NCI-H82 treated with DMSO at 0.1 percent for 48 hours (cell line): ENCODE results near the gene KAZN.

Experiments used
- DNase-seq: peaks from one replicate; lab custom pipeline; 2025; ENCODE audit not compliant: unreplicated experiment; lab: John Stamatoyannopoulos, UW

The KAZN gene

DNA sequence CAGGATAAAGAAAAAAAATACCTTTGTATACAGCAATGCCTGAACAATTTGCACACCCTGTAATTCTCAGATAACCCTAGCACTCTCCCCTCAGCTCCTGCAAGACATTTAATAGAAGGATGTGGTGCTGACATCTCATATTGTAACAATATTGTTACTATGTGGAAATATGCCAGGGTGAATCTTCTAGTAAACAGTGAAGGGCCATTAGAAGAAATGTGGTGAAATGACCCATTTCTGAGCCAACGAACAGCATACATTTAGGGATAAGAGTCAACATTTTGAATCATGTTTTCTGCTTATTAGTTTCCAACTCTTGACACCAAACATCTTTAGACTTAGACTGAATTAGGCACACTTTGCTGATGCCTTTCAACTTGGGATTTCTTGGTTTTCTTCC is 188.2 kb downstream of the KAZN start:
- DNase-seq, result no peak

DNA sequence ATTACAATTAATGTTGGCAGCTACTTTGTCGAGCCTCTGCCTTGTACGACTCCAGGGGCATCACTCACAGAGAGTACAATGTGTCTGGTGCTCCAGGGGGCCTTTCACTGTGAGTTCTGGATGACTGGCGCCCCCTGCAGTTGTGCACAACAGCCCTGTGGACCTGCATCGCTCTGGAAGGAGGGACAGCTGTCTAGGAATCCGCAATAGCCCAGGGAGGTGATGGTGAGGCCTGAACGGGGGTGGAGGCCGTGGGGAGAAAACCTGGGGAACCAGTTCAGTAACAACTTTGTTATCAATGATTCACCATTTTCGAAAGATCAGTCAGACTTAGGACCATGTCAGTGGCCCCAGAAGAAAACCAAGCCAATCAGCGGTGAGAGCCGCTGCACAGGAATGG is 189.1 kb downstream of the KAZN start:
- DNase-seq, result no peak

DNA sequence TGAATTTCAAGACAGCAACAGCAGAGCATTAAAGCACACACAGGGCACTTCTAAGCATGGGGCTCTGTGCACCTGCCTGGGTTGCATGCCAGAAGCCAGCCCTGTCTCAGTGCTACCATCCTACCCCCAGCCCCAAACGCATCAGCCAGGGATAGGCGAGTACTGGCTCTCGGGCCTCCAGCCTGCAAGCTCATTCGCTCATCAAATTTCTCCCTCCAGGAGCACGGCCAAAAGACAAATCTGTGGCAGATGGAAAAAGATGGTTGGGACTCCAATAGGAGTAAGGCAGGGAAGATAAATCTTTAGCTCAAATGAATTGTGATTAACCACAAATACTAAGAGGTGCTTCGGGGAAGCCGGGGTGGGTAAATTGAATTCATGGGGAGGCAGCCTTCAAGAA is 189.6 kb downstream of the KAZN start:
- no peak for DNase-seq

DNA sequence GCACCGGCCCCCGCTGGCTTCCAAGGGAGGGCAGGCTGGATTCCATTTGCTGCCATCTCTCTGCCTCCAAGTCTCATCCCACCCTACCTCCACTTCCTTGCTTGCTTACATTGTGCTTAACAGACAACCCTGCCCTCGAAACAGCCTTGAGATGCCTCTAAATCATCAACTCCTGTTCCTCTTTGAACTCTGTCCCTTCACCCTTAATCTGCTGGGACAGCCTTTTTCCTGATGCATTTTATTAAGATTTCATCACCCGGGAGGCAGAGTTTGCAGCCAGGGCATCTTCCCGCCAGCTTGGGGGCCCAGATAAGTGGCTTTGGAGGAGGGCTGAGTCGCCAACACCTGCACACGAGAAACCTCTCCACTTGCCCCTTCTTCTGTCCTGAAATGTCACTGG is 192.5 kb downstream of the KAZN start:
- no peak for DNase-seq

DNA sequence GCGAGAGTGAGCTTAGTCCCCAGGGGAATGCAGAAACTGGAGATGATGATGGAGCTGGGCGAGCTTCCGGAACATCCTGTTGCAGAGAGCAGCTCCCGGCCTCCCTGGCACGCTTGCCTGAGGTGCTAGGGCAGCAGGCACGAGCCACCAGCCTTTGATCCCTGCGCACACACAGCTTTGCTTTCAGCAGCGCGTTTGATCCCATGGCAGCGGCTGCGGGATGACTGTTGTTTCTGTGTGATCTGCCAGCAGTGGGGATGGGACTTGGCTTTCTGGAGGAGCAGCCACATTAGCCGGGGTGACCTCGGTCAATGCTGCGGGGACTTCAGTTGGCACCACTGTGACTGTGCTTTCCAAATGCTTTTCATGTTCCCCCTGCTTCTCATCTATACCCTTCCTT is 193.2 kb downstream of the KAZN start:
- DNase-seq, result no peak

DNA sequence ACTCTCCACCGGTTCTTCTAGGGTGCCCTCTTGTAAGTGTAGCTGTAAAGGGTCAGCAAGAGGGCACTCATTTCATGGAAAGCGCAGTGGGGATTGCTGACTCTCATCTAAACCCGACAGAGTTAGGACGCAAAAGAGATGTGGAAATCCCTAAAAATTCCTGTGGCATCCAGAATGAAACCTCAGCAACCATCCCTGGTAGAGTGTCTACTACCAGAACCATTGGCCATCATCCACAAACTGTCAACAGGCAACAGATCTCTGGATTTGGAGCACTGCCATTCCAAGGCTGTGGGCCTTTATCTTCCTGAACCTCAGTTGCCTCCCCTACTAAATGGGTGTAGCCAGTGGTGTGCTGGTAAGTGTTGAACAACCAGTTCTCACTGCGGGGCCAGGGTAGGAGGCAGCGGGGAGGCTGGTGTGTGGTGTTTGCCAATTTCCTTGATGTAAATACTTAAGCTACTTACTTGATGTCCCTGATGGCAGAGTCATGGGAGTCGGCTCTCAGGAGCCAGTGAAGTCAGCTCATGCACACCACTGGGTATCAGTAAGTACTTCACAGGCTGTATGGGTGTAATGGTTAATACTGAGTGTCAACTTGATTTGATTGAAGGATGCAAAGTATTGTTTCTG is 195.8 kb downstream of the KAZN start:
- DNase-seq, result no peak

DNA sequence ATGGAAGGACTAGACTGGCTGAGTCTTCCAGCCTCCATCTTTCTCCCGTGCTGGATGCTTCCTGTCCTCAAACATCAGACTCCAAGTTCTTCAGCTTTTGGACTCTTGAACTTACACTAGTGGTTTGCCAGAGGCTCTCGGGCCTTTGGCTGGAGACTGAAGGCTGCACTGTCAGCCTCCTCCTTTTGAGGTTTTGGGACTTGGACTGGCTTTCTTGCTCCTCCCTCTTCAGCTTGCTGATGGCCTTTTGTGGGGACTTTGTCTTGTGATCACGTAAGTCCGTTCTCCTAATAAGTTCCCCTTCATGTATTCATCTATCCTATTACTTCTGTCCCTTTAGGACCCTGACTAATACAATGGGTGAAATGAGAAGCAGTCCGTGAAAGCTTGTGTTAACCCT is 196.4 kb downstream of the KAZN start:
- DNase-seq, result no peak

DNA sequence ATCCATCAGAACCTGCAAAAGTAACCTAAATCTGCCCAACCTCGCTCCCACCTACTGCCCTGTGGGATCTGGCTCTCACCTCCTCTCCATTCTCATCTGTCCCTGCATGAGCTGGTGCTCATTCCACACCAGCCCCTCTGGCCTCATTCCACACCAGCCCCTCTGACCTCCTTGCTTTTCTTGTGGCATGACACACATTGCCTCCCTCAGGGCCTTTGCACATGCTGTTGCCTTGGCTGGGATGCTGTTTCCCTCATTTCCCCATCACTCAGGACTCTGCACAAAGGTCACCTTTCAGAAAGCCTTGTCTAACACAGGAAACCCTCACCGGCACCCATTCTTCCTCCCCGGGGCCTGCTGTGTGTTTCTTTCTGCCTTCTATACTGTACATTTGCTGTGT is 197.1 kb downstream of the KAZN start:
- DNase-seq, result no peak

DNA sequence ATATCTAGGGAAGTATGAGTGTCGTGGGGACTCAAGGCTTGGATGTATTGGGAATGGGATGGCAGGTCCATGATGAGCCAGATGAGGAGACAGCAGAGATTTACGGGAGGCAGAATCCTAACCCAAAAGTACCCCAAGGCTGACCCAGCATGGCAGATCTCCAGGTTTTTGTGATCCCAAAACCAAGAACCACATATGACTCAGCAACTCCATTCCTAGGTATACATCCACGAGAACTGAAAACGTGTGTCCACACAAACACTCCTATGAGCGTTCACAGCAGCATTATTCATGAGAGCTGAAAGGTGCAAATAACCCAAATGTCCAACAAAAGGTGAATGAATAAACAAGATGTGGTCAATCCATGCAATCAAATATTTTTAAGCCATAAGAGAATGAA is 201.5 kb downstream of the KAZN start:
- no peak for DNase-seq

DNA sequence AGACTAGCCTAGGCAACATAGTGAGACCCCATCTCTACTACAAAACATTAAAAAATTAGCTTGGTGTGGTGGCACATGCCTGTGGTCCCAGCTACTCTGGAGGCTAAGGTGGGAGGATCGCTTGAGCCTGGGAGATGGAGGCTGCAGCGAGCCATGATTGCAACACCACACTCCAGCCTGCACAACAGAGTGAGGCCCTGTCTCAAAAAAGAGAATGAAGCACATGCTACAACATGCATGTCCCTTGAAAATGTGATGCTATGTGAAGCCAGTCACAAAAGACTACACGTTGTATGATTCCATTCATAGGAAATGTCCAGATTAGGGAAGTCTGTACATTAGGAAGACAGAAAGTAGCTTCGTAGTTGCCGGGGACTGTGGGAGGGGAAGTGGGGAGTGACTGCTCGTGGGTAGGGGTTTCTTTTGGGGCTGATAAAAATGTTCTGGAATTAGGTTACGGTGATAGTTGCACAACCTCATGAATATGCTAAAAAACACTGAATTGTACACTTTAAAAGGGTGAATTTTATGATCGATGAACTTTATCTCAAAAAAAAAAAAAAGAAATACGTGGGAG is 202.1 kb downstream of the KAZN start:
- no peak for DNase-seq

DNA sequence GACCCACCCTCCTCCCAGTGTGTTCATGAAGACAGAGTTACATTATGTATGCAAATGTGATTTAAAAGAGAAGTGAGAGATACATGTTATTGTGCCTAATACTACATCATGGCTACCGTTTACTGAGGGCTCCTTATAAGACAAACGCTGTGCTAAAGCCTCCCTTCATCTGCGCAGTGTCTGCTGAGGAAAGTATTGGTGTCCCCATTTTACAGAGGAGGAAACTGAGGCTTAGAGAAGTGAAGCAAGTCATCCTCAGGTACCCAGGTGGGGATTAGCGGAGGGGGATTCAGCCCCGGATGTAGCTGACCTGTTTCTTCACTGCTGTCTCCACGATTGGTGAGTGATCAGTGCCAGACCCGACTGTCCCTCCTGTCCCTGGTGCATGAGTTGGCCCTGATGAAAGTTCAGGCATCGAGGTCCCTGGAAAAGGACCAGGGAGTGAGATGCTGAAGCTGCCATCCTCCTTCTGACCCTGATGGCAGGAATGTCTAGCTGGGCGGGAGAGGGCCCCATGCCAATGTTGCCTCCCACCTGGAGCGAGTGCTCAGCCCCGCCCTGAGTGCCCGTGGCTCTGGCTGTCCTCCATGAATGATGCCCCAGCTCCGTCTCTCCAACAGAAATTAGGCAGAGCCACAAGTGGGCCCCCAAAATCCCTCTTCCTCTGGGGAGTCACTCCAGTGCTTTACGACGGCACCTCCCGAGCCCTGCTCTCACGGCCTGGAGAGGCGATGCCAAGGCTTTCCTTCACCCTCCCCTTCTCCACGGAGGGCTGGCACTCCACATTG is 204.7 kb downstream of the KAZN start:
- no peak for DNase-seq

DNA sequence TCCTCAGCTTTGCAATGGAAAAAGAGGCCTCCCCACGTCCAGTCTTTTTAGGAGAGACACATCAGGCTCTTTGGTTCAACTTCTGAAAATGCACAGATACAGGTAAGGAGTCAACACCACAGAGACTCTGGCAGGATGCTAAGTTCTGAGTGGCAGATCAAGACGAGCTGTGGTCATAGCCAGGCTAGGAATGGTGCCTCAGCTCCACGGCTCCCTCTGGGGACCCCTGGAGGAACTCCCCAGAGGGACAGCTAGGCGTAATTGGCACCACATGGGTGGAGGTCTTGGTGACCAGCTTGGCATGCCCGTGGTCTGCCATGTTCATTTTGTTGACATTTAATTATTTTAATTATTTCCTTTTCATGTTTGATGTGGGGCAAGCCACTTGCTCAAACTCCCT is 206.1 kb downstream of the KAZN start:
- DNase-seq, result no peak

DNA sequence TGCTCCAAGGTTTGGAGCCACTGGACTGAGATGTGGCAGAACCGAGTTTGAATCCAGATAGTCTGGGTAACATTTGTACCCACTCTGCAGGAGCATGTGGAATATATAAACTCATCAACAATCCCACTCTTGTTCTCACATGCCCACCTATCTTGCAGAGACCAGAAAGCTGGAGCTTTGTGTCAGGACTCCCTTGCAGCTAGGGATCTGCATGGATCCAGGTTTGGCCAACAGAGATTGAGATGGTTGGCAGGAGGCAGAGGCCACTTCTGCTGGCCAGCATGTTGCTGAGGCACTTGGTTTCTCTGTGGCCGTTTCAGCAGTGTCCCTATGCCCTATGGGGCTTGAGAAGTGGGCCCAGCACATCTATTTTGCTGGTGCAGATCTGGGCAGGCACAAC is 208.3 kb downstream of the KAZN start:
- no peak for DNase-seq

DNA sequence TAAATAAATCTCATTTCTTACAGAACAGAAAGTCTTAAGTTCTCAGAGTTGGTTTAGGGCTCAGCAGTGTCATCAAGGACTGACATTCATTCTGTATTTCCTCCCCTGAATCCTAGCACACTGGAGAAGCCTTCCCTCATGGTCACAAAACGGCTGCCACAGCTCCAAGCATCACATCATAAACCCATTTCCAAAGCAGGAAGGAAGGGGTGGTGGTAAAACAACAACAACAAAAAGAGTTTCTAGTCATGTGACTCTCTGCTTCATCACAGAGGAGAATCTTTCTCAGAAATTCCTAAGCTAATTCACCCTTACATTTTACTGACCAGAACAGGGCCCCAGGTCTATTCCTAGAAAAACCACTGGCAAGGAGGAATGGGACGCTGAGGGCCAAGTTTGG is 210.3 kb downstream of the KAZN start:
- no peak for DNase-seq

DNA sequence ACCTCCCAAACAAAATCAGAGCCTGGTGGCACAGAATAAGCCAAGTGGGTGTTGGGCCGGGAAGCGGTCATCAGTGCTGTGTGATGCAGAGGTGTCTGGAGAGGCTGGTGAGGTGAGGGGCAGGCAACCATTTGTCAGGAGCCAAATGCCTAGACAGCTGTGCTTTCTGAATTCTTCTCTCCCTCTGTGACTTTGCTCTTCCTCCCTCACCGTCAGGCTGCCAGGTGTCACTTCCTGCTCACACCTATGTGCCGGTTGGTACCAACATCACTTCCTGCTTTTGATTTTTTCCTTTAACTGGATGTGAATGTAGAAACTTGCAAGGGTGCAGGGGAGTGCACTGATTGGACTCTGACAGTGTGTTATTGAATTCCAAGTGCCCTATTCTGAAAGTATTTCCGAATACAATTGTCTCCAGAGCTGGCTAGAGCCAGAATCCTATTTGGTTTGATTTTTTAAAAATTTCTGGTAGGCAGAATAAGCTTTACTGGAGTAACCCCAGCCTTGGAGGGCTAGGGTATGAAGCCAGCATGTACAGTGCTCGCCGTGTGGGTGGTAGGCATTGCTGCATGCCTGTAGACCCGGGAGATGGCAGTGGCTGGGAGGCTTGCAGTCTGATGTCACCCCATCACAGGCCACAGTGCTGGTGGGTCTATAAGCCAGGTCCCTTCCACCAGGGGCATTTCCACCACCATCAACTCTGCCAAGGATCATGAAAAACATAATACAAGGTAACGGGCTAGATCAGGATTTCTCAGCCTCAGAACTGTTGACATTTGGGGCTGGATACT is 210.9 kb downstream of the KAZN start:
- no peak for DNase-seq

DNA sequence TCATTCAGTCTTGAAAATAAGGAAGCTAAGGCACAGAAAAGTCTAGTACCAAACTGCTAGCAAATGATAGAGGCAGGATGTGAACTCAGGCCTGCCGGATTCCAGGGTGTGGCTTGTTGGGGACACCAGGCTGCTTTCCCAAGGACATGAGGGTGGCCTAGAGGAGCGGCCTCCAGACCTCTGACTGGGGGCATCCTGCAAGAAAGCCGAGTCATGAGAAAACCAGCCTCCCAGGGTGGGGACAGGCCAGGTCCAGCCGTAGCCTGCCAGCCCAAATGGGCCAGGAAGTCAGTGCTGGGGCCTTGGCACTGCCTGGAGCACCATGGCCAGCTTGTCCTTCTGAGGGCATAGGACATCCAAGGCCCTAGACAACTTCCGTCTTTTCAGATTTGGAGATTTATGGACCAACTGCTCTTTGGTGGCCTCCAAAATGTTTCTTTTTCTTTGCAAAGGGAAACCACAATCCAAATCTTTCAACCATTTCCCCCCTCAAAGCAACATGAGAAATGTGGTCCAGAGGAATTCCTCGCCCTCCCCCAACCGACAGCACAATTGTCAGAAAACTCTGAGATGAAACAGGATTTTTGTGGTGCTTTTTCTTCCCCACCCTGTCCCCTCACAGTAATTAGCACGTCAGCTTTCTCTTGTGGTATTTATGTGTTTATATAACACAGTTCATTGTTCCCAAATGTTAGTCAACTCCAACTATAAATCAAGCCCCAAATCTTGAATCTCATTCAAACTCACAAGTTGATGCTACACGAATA is 212.3 kb downstream of the KAZN start:
- no peak for DNase-seq

DNA sequence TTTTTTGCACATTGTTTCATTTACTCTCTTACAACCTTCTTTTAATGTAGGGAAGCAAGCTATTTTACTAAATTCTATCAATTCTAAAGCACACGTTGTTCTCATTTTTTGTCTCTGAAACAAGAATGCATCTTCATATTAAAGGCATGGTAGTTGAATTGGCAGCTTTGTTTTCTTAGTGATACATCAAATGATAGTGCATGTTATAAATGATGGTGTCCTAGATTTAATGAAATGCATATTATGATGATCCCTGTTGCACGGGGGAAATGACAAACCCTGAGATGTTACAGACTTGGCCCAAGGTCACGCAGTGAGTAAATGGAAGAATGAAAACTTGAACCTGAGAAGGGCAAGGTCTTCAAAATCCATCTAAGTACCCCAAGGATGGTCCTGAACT is 213.1 kb downstream of the KAZN start:
- DNase-seq, result no peak

DNA sequence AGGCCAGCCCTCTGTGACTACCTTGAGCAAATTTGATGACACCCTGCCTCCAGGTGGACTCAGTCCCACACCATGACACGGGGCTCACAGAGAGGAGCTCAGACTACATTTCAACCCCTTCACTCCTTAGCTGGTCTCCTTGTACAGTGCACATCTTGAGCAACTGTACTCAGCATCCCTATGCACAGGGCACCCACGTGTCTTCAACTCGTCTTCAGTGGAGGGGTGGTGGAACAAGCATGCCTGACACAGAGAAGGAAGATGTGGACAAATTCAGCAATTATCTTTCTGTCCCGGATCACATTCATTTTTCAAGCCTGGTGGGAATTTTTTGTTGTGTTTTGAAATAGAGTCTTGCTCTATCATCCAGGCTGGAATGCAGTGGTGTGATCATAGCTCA is 213.7 kb downstream of the KAZN start:
- DNase-seq, result no peak

DNA sequence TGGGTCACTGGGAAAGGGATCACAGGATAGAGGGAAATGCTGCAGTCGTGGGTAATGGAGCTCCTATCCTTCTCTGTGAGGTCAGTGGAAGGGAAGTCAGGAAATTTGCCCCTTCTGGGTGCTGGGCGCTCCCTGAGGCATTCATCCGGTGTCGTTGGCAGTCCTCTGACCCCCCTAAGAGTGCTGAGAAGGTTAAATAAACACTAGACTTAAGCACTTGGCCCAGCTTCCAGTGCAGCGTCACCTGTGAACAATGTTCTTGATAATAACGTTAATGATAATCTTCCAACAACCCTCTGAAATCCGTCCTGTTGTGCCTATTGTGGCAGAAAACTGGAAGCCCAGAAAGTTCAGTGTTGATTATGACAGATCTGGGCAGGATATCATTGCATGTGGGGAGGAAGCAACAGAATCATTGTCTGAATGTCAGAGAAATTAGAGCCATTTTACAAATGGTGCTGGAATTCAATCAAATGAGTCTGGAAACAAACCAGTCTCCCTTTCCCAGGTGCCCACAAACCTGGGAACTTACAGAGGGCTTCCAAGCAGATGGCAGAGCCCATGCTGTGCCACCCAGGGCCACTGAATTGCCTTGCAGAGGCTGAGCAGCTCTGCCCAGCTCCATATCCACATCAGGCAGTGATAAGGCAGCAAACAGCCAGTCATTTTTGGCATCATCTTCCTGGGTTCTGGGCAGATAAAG is 216.8 kb downstream of the KAZN start:
- no peak for DNase-seq
